OCI-LY1 (cell line): Measurements from ENCODE around the gene GLIS1.

Experiments
- H2AFZ ChIP-seq: fragments of 200-600 bp; sonication (generic), shearing (Covaris generic); 2 replicates; pipeline ENCODE4 v1.6.0; 2014; ENCODE audit warnings: antibody characterized with exemption, mild to moderate bottlenecking, low read length
- H3F3A ChIP-seq: fragments of 200-600 bp; sonication (generic), shearing (Covaris generic); 2 replicates; pipeline ENCODE4 v1.6.0; 2014; ENCODE audit warnings: mild to moderate bottlenecking, antibody characterized with exemption, low read length, moderate library complexity; ENCODE audit not compliant: insufficient read depth
- H3K27ac ChIP-seq: fragments of 200-600 bp; sonication (generic); 2 replicates; pipeline ENCODE4 v1.5.1; 2014; ENCODE audit warnings: low read length, mixed run types, mild to moderate bottlenecking, low read depth; ENCODE audit not compliant: poor library complexity, severe bottlenecking
- H3K27me3 ChIP-seq: fragments of 200-600 bp; sonication (generic); 2 replicates; pipeline ENCODE4 v1.6.0; 2014; ENCODE audit warnings: antibody characterized with exemption, mild to moderate bottlenecking, low read length, moderate library complexity; ENCODE audit not compliant: insufficient read depth
- H3K36me3 ChIP-seq: fragments of 200-600 bp; sonication (generic); 2 replicates; pipeline ENCODE4 v1.6.1; 2014; ENCODE audit warnings: mild to moderate bottlenecking, antibody characterized with exemption, low read length, moderate library complexity, mixed read lengths; ENCODE audit not compliant: insufficient read depth
- H3K4me1 ChIP-seq: fragments of 200-600 bp; sonication (generic); 2 replicates; pipeline ENCODE4 v1.5.1; 2014; ENCODE audit warnings: mild to moderate bottlenecking, low read length, moderate library complexity; ENCODE audit not compliant: insufficient read depth, severe bottlenecking
- H3K4me2 ChIP-seq: fragments of 200-600 bp; sonication (generic), shearing (Covaris generic); 2 replicates; pipeline ENCODE4 v1.6.1; 2014; ENCODE audit warnings: low read length
- H3K4me3 ChIP-seq: fragments of 200-600 bp; sonication (generic); 2 replicates; pipeline ENCODE4 v1.5.1; 2014; ENCODE audit warnings: low read length, low read depth, mild to moderate bottlenecking, mixed read lengths; ENCODE audit not compliant: poor library complexity, severe bottlenecking
- H3K79me2 ChIP-seq: fragments of 200-600 bp; shearing (Covaris generic); 2 replicates; pipeline ENCODE4 v1.6.1; 2016; ENCODE audit warnings: mixed run types, low read length, mixed read lengths; ENCODE audit not compliant: insufficient read depth
- H3K9ac ChIP-seq: fragments of 200-600 bp; sonication (generic), shearing (Covaris generic); 2 replicates; pipeline ENCODE4 v1.6.1; 2014; ENCODE audit warnings: mild to moderate bottlenecking, low read length, mixed read lengths
- H3K9me2 ChIP-seq: fragments of 200-600 bp; sonication (generic), shearing (Covaris generic); 2 replicates; pipeline ENCODE4 v1.6.1; 2014; ENCODE audit warnings: low read depth, mild to moderate bottlenecking, low read length, mixed read lengths
- H3K9me3 ChIP-seq: fragments of 200-600 bp; shearing (Covaris generic); 2 replicates; pipeline ENCODE4 v1.6.1; 2014; ENCODE audit warnings: low read length, mixed read lengths
- H4K20me1 ChIP-seq: fragments of 200-600 bp; sonication (generic), shearing (Covaris generic); 2 replicates; pipeline ENCODE4 v1.6.0; 2016; ENCODE audit warnings: mild to moderate bottlenecking, low read length; ENCODE audit not compliant: insufficient read depth
- EZH2 ChIP-seq: fragments of 200-600 bp; sonication (generic), shearing (Covaris generic); IDR thresholded peaks from 2 replicates; pipeline ENCODE4 v1.8.0; 2017; ENCODE audit warnings: borderline replicate concordance, mixed run types, mild to moderate bottlenecking, antibody characterized with exemption, low read length, moderate library complexity, mixed read lengths
- TF ChIP-seq, protein P1 (sequence below): fragments of 200-600 bp; sonication (generic), shearing (Covaris generic); IDR thresholded peaks from 2 replicates; pipeline ENCODE4 v1.5.1; 2017; ENCODE audit warnings: mild to moderate bottlenecking, antibody characterized with exemption, low read length, moderate library complexity, mixed read lengths

GLIS1 gene

GRCh38 chr1:53712276-53712675 lies 26.7 kb downstream of the GLIS1 start:
- H3K4me1 ChIP-seq, result no peaks in the 10 kb centered on the region
- no peak overlapping the region for H2AFZ ChIP-seq
- H3K79me2 ChIP-seq, result no peaks in the 10 kb centered on the region
- no peaks in the 10 kb centered on the region for H3K36me3 ChIP-seq
- no peak for TF ChIP-seq EZH2
- TF ChIP-seq, protein P1, sequence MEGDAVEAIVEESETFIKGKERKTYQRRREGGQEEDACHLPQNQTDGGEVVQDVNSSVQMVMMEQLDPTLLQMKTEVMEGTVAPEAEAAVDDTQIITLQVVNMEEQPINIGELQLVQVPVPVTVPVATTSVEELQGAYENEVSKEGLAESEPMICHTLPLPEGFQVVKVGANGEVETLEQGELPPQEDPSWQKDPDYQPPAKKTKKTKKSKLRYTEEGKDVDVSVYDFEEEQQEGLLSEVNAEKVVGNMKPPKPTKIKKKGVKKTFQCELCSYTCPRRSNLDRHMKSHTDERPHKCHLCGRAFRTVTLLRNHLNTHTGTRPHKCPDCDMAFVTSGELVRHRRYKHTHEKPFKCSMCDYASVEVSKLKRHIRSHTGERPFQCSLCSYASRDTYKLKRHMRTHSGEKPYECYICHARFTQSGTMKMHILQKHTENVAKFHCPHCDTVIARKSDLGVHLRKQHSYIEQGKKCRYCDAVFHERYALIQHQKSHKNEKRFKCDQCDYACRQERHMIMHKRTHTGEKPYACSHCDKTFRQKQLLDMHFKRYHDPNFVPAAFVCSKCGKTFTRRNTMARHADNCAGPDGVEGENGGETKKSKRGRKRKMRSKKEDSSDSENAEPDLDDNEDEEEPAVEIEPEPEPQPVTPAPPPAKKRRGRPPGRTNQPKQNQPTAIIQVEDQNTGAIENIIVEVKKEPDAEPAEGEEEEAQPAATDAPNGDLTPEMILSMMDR, result no peak
- H3F3A ChIP-seq, result no peaks in the 10 kb centered on the region
- no peaks in the 10 kb centered on the region for H4K20me1 ChIP-seq
- H3K27ac ChIP-seq, result no peak overlapping the region
- H3K9ac ChIP-seq, result no peak overlapping the region
- no peak overlapping the region for H3K4me2 ChIP-seq
- H3K9me3 ChIP-seq, result no peaks in the 10 kb centered on the region
- H3K27me3 ChIP-seq, result peaks cover 14% of the 10 kb centered on the region
- no peak overlapping the region for H3K4me3 ChIP-seq
- H3K9me2 ChIP-seq, result no peaks in the 10 kb centered on the region

DNA sequence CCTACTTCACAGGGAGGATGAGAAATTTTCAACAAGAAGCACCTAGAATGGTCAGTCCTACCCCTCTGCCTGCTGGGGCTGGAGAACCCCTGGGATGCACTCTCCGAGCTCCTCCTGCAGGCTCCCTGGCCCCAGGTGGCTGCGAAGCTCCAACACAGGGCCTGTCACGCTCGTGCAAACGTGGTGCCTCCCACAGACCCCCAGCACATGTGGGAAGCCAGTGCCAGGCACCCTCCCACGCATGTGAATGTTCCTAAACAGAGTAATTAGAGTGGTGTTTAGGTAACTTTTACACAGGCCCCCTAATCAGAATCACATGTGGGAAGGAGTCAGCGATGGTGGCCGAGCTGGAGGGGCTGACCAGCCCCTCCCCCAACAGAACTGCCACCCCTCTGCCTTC lies 28.4 kb downstream of the GLIS1 start:
- Histone ChIP-seq H3K4me2 (no peak overlapping the region), H3K9ac (no peak overlapping the region), H3K9me2 (no peaks in the 10 kb centered on the region), H3K9me3 (no peaks in the 10 kb centered on the region), H3K27ac (no peak overlapping the region), H3K4me1 (no peaks in the 10 kb centered on the region), H3F3A (no peaks in the 10 kb centered on the region), H3K79me2 (no peaks in the 10 kb centered on the region), H4K20me1 (no peaks in the 10 kb centered on the region), H3K4me3 (no peak overlapping the region), H3K27me3 (peaks cover 10% of the 10 kb centered on the region; the same call in 1 of the 2 replicates), H3K36me3 (no peaks in the 10 kb centered on the region), H2AFZ (no peak overlapping the region)
- TF ChIP-seq EZH2, result no peak
- TF ChIP-seq, protein P1, result no peak

DNA sequence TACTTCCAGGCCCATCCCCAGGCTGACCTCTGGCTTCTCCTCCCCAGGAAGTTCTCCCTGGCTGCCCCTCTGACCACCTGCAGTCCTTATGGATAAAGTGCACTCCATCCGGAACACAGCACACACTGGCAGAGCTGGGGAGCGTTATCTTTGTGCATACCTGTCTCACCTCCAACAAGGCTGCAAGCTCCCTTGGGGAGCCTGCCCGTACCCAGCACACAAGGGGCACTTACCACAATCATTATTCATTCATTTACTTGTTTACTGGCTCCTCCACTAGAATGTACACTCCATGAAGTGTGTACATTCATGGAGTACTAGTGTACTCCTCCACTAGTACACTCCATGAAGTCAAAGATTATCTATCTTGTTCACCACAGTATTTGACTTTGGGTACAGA lies 30.3 kb downstream of the GLIS1 start:
- H3K36me3 ChIP-seq, result no peaks in the 10 kb centered on the region

More for the DNA sequence above, 30.3 kb downstream of the GLIS1 start:
- H2AFZ ChIP-seq, result no peak overlapping the region
- H4K20me1 ChIP-seq, result no peaks in the 10 kb centered on the region
- no peak for TF ChIP-seq EZH2
- TF ChIP-seq, protein P1, result no peak
- peaks cover 10% of the 10 kb centered on the region; the same call in 1 of the 2 replicates for H3K27me3 ChIP-seq
- no peak overlapping the region for H3K27ac ChIP-seq
- no peaks in the 10 kb centered on the region for H3K79me2 ChIP-seq
- H3F3A ChIP-seq, result no peaks in the 10 kb centered on the region
- H3K9me2 ChIP-seq, result no peaks in the 10 kb centered on the region
- H3K9me3 ChIP-seq, result no peaks in the 10 kb centered on the region
- no peak overlapping the region for H3K9ac ChIP-seq
- no peaks in the 10 kb centered on the region for H3K4me1 ChIP-seq
- H3K4me2 ChIP-seq, result no peak overlapping the region
- no peak overlapping the region for H3K4me3 ChIP-seq
